Lung microvascular endothelial cell (primary cell): ENCODE results near the gene CPXM2. TPM values are rescaled to one million over a fixed set of nuclear protein-coding genes. Genes with fewer than 3 reads are reported as not detected.
"Not testable (repeated sequence)": the region's sequence is repeated elsewhere in the genome, so short reads cannot be mapped to it uniquely, and the experiment has no call there.

ENCODE experiments used
- DNase-seq, 2 donors: peaks; one replicate each; pipeline versions ENCODE4 v3.0.0 to v3.0.0-alpha.2; 2010; ENCODE audit warnings: low read depth in 2 of 2
- total RNA-seq: library from RNA; depleted of rRNA; stranded (reverse); fragments of >200 nt; gene quantifications from 2 replicates; pipeline ENCODE4 v1.2.1, GENCODE V29; 2014

Gene CPXM2
- total RNA-seq, 1 donor from 2014 or later, result under 0.01 TPM

GRCh38 chr10:123746061-123746460, 145.5 kb downstream of the CPXM2 start:
- DNase-seq, result no peak

- DNase-seq, result no peak
Measured at GRCh38 chr10:123744224-123744536, 147.4 kb downstream of the CPXM2 start.

GRCh38 chr10:123743441-123744223, 148.0 kb downstream of the CPXM2 start:
- no peak for DNase-seq

GRCh38 chr10:123742751-123743440, 148.7 kb downstream of the CPXM2 start:
- no peak for DNase-seq

GRCh38 chr10:123741711-123742110, 149.9 kb downstream of the CPXM2 start:
- no peak for DNase-seq

GRCh38 chr10:123741146-123741545, 150.5 kb downstream of the CPXM2 start:
- DNase-seq, result no peak

GRCh38 chr10:123736917-123737316, 154.7 kb downstream of the CPXM2 start:
- DNase-seq, result not testable (repeated sequence)

GRCh38 chr10:123729523-123729922, 162.1 kb downstream of the CPXM2 start:
- no peak for DNase-seq

GRCh38 chr10:123726836-123727235, 164.8 kb downstream of the CPXM2 start:
- DNase-seq, result no peak

GRCh38 chr10:123726381-123726780, 165.2 kb downstream of the CPXM2 start:
- no peak for DNase-seq

- DNase-seq, result no peak
Measured at GRCh38 chr10:123724747-123725146, 166.9 kb downstream of the CPXM2 start.

GRCh38 chr10:123722351-123722750, 169.3 kb downstream of the CPXM2 start:
- DNase-seq, result no peak

- DNase-seq, result no peak
Measured at GRCh38 chr10:123721441-123722049, 170.1 kb downstream of the CPXM2 start.

GRCh38 chr10:123720536-123720935, 171.1 kb downstream of the CPXM2 start:
- no peak for DNase-seq

GRCh38 chr10:123718544-123719060, 173.0 kb downstream of the CPXM2 start:
- no peak for DNase-seq

- DNase-seq, result no peak
Measured at GRCh38 chr10:123717336-123717735, 174.3 kb downstream of the CPXM2 start.

- DNase-seq, result no peak
Measured at GRCh38 chr10:123715546-123715945, 176.1 kb downstream of the CPXM2 start.

GRCh38 chr10:123706236-123706635, 185.4 kb downstream of the CPXM2 start:
- no peak for DNase-seq

GRCh38 chr10:123704812-123705211, 186.8 kb downstream of the CPXM2 start:
- DNase-seq, result no peak

GRCh38 chr10:123704076-123704475, 187.5 kb downstream of the CPXM2 start:
- no peak for DNase-seq

- DNase-seq, result no peak
Measured at GRCh38 chr10:123703195-123703790, 188.3 kb downstream of the CPXM2 start.
